K562 (cell line): Measurements from ENCODE around the gene GNA15. TPM values are rescaled to one million over a fixed set of nuclear protein-coding genes. Genes with fewer than 3 reads are reported as not detected.

Experiments used
- ATAC-seq: fragments of 200-7000 bp; cut with Tn5 transposase; 3 replicates; pipeline ENCODE4 v1.9.1; 2020; ENCODE audit warnings: moderate library complexity
- BruUV-seq: library from RNA; stranded (reverse); fragments of 400-500 nt; replicated peaks from 2 replicates; lab custom pipeline; 2021; lab: Mats Ljungman, UMichigan
- CTCF ChIA-PET: fragments of 300-600 bp; formaldehyde crosslinking; extraction: SDS; loops from one replicate; lab custom pipeline; 2021; ENCODE audit warnings: low intra/inter-chr PET ratio; lab: Yijun Ruan, JAX
- POLR2A ChIA-PET: fragments of 300-600, 350-650 bp; sonication (Branson Sonifier 250); formaldehyde crosslinking; extraction: SDS; loops from one replicate; lab custom pipeline; 2021; ENCODE audit warnings: antibody characterized with exemption, inconsistent platforms; lab: Yijun Ruan, JAX
- DNase-seq, 4 experiments: peaks; one replicate each; pipeline versions ENCODE4 v3.0.0 to v3.0.0-alpha.2; 2011 to 2018; ENCODE audit warnings: low spot score in 3 of 4, mixed read lengths in 3 of 4; ENCODE audit errors: extremely low read depth in 1 of 4
- FAIRE-seq: peaks from 2 replicates; lab custom pipeline; 2011; peaks lifted over from hg19 to GRCh38; lab: Jason Lieb, UNC
- H2AFZ ChIP-seq: 2 replicates; pipeline ENCODE4 v1.6.0; 2011; ENCODE audit warnings: low read depth, low read length, control low read depth, inconsistent platforms
- H3K27ac ChIP-seq: fragments of 200-600 bp; 3 replicates; pipeline ENCODE4 v1.8.0; 2011; ENCODE audit warnings: low read depth, mild to moderate bottlenecking, control low read depth, inconsistent platforms, low read length, moderate library complexity, mixed read lengths; ENCODE audit errors: extremely low read depth
- H3K27me3 ChIP-seq, 2 experiments: fragments of 300-600 bp in 1 of 2; 2 replicates in 1 of 2; 3 replicates in 1 of 2; pipeline versions ENCODE4 v1.6.0 to v1.8.0; 2011; ENCODE audit warnings: inconsistent platforms in 2 of 2, low read length in 2 of 2, mild to moderate bottlenecking in 1 of 2, mixed read lengths in 1 of 2, moderate library complexity in 1 of 2; ENCODE audit not compliant: control insufficient read depth in 2 of 2, insufficient read depth in 2 of 2
- H3K36me3 ChIP-seq: fragments of 300-600 bp; 3 replicates; pipeline ENCODE4 v1.8.0; 2011; ENCODE audit warnings: mild to moderate bottlenecking, low read length, inconsistent platforms; ENCODE audit not compliant: control insufficient read depth, insufficient read depth
- H3K4me1 ChIP-seq, 2 experiments: fragments of 200-600 bp in 1 of 2; replicated peaks in 1 of 2; 2 replicates in 1 of 2; 3 replicates in 1 of 2; pipeline versions ENCODE4 v1.5.1 to v1.8.0; 2011; ENCODE audit warnings: inconsistent platforms in 2 of 2, low read length in 2 of 2, mild to moderate bottlenecking in 1 of 2, mixed read lengths in 1 of 2, moderate library complexity in 1 of 2; ENCODE audit not compliant: control insufficient read depth in 2 of 2, insufficient read depth in 2 of 2
- H3K4me2 ChIP-seq: 2 replicates; pipeline ENCODE4 v1.6.1; 2011; ENCODE audit warnings: low read length, control low read depth, inconsistent platforms, mixed read lengths; ENCODE audit not compliant: insufficient read depth
- H3K4me3 ChIP-seq: fragments of 200-600 bp; sonication (generic), shearing (Covaris generic); 2 replicates; pipeline ENCODE4 v1.5.1; 2016; ENCODE audit warnings: control low read depth, inconsistent platforms
- H3K79me2 ChIP-seq: fragments of 200-600 bp; 3 replicates; pipeline ENCODE4 v1.8.0; 2011; ENCODE audit warnings: low read length, inconsistent platforms; ENCODE audit not compliant: control insufficient read depth, insufficient read depth
- H3K9ac ChIP-seq, 2 experiments: 2 replicates each; pipeline versions ENCODE4 v1.6.0 to v1.6.1; 2011; ENCODE audit warnings: low read depth in 2 of 2, low read length in 2 of 2, control low read depth in 1 of 2, inconsistent platforms in 1 of 2, mild to moderate bottlenecking in 1 of 2, mixed read lengths in 1 of 2; ENCODE audit not compliant: insufficient read depth in 1 of 2
- H3K9me1 ChIP-seq: one replicate; pipeline ENCODE4 v1.6.0; 2011; ENCODE audit warnings: inconsistent platforms, mild to moderate bottlenecking, low read length, moderate library complexity; ENCODE audit not compliant: control insufficient read depth, insufficient read depth
- H3K9me3 ChIP-seq: replicated peaks from 2 replicates; pipeline ENCODE4 v1.5.1; 2011; ENCODE audit warnings: low read depth, low read length, inconsistent platforms; ENCODE audit not compliant: control insufficient read depth, insufficient read depth
- H4K20me1 ChIP-seq: replicated peaks from 2 replicates; pipeline ENCODE4 v1.6.1; 2011; ENCODE audit warnings: low read length, inconsistent platforms, mixed read lengths; ENCODE audit not compliant: control insufficient read depth, insufficient read depth
- ARID3A ChIP-seq: IDR thresholded peaks from 2 replicates; pipeline ENCODE4 v1.6.1; 2012; ENCODE audit warnings: low read depth, low read length, improper control_type of control experiment, borderline replicate concordance
- KLF6 ChIP-seq: fragments of 250-450 bp; sonication (Bioruptor Pico); IDR thresholded peaks from 2 replicates; pipeline ENCODE4 v1.4.0; 2020; ENCODE audit warnings: mild to moderate bottlenecking, moderate library complexity, borderline replicate concordance
- MECOM ChIP-seq: fragments of 250-450 bp; sonication (Bioruptor Pico); IDR thresholded peaks from 2 replicates; pipeline ENCODE4 v1.8.0; 2022; ENCODE audit warnings: inconsistent platforms
- NFXL1 ChIP-seq: fragments of 450-650 bp; formaldehyde crosslinking; IDR thresholded peaks from 2 replicates; pipeline ENCODE4 v1.4.0; 2021; ENCODE audit warnings: mild to moderate bottlenecking
- PKNOX1 ChIP-seq: fragments of 450-650 bp; IDR thresholded peaks from 2 replicates; pipeline ENCODE4 v1.6.1; 2016
- RAD21 ChIP-seq, 2 experiments: fragments of 250-450 bp in 1 of 2; fragments of 450-650 bp in 1 of 2; sonication (Bioruptor Pico) in 1 of 2; formaldehyde crosslinking in 1 of 2; IDR thresholded peaks in 1 of 2; conservative IDR thresholded peaks in 1 of 2; 2 replicates each; pipeline versions ENCODE4 v1.4.0 to v1.8.0; 2020 to 2022; ENCODE audit warnings: mild to moderate bottlenecking in 2 of 2, moderate library complexity in 1 of 2
- SMAD4 ChIP-seq: fragments of 250-450 bp; sonication (Bioruptor Pico); conservative IDR thresholded peaks from 2 replicates; pipeline ENCODE4 v1.8.0; 2021; ENCODE audit warnings: inconsistent platforms, mild to moderate bottlenecking, moderate library complexity
- TGIF2 ChIP-seq: sonication (generic); formaldehyde crosslinking; IDR thresholded peaks from 2 replicates; pipeline ENCODE4 v1.8.1; 2022; ENCODE audit warnings: mild to moderate bottlenecking, missing genetic modification reagents, moderate library complexity
- ZNF174 ChIP-seq: fragments of 250-450 bp; sonication (Bioruptor Pico); IDR thresholded peaks from 2 replicates; pipeline ENCODE4 v1.4.0; 2020; ENCODE audit warnings: mild to moderate bottlenecking
- ZNF212 ChIP-seq: fragments of 450-650 bp; formaldehyde crosslinking; IDR thresholded peaks from 2 replicates; pipeline ENCODE4 v1.4.0; 2020; ENCODE audit warnings: mild to moderate bottlenecking
- ZNF23 ChIP-seq: fragments of 250-450 bp; sonication (Bioruptor Pico); IDR thresholded peaks from 2 replicates; pipeline ENCODE4 v1.4.0; 2020; ENCODE audit warnings: mild to moderate bottlenecking
- ZNF444 ChIP-seq: fragments of 250-450 bp; sonication (Bioruptor Pico); IDR thresholded peaks from 2 replicates; pipeline ENCODE4 v1.4.0; 2020; ENCODE audit warnings: mild to moderate bottlenecking, moderate library complexity
- ZNF780A ChIP-seq: fragments of 250-450 bp; sonication (Bioruptor Pico); IDR thresholded peaks from 2 replicates; pipeline ENCODE4 v1.5.0; 2021; ENCODE audit warnings: mild to moderate bottlenecking
- WGBS: fragments of 100-300 bp; shearing (Covaris generic); methylation state at CpG from one replicate; pipeline ENCODE4 v1.1.6; 2016; ENCODE audit warnings: low coverage, mixed read lengths; ENCODE audit not compliant: insufficient coverage; ENCODE audit errors: missing lambda C conversion rate; 5-methylcytosine and 5-hydroxymethylcytosine counted together
- in situ Hi-C: fragments of 300-500 bp; cut with MboI; formaldehyde crosslinking; loops from 4 replicates; pipeline ENCODE4 v1.15.0; 2018; ENCODE audit warnings: inconsistent platforms, mixed read lengths
- intact Hi-C: fragments of 100-400 bp; cut with micrococcal nuclease; formaldehyde crosslinking; loops from 2 replicates; pipeline ENCODE4 v1.14.2; 2022
- polyA plus RNA-seq, 8 experiments: library from polyadenylated mRNA; depleted of rRNA in 4 of 8; stranded (reverse) in 5 of 8; unstranded in 3 of 8; fragments of >200 nt; fragmentation: Nextera tagmentation in 2 of 8; fragmentation: Illumina TruSeq in 1 of 8; extraction: Ambion mirVana in 2 of 8; extraction: Trizol in 1 of 8; gene quantifications; 2 replicates each; pipeline versions ENCODE4 v1.2.1 to v1.2.3, GENCODE V29; 2011 to 2014; ENCODE audit warnings: inconsistent platforms in 1 of 8, missing spikeins in 1 of 8
- total RNA-seq, 7 experiments: library from RNA; depleted of rRNA in 6 of 7; stranded (reverse); fragments of >200 nt in 6 of 7; fragmentation: Illumina TruSeq in 2 of 7; extraction: Trizol in 2 of 7; gene quantifications; 2 replicates each; pipeline versions ENCODE4 v1.2.1 to v1.2.3, GENCODE V29; 2011 to 2021; ENCODE audit warnings: low replicate concordance in 1 of 7
- TF ChIP-seq, protein P1 (sequence below): fragments of 450-650 bp; IDR thresholded peaks from 2 replicates; pipeline ENCODE4 v1.6.1; 2018; ENCODE audit not compliant: partially characterized antibody
- TF ChIP-seq, protein P2 (sequence below): sonication (generic); formaldehyde crosslinking; IDR thresholded peaks from 2 replicates; pipeline ENCODE4 v1.8.1; 2023; ENCODE audit warnings: mild to moderate bottlenecking, missing genetic modification reagents

GNA15 gene
- total and polyA plus RNA-seq, 9 of the 15 experiments (the other 6 are each of a cell fraction or from before 2014, with no cell fraction given), result 0.03 to 0.24 (median 0.11) TPM; not detected in 1

- Histone ChIP-seq H3K36me3 (no peaks in the 10 kb centered on the region), H3K79me2 (no peaks in the 10 kb centered on the region), H3K9ac (no peak overlapping the region; a peak in 1 of 4 replicates), H2AFZ (peak overlapping the region; percentile 15; the same call in 1 of the 2 replicates), H3K4me3 (no peak overlapping the region), H4K20me1 (no peaks in the 10 kb centered on the region), H3K27me3 (no peaks in the 10 kb centered on the region), H3K9me1 (no peaks in the 10 kb centered on the region), H3K4me1 (peaks cover 13 to 29% of the 10 kb centered on the region in 2 experiments), H3K4me2 (no peak overlapping the region), H3K9me3 (no peaks in the 10 kb centered on the region; the same call in 1 of the 2 replicates), H3K27ac (no peak overlapping the region)
- in situ Hi-C loops, result no loop called here
- no peak for DNase-seq
- FAIRE-seq, result no peak
- ChIA-PET POLR2A (no interaction called here), CTCF (no interaction called here)
- no TSS peak for BruUV-seq
- 34% methylated on average over 7 of the region's 7 CpGs for WGBS
- ATAC-seq, result no peak
- intact Hi-C loops, result no loop called here
- TF ChIP-seq, protein P1, sequence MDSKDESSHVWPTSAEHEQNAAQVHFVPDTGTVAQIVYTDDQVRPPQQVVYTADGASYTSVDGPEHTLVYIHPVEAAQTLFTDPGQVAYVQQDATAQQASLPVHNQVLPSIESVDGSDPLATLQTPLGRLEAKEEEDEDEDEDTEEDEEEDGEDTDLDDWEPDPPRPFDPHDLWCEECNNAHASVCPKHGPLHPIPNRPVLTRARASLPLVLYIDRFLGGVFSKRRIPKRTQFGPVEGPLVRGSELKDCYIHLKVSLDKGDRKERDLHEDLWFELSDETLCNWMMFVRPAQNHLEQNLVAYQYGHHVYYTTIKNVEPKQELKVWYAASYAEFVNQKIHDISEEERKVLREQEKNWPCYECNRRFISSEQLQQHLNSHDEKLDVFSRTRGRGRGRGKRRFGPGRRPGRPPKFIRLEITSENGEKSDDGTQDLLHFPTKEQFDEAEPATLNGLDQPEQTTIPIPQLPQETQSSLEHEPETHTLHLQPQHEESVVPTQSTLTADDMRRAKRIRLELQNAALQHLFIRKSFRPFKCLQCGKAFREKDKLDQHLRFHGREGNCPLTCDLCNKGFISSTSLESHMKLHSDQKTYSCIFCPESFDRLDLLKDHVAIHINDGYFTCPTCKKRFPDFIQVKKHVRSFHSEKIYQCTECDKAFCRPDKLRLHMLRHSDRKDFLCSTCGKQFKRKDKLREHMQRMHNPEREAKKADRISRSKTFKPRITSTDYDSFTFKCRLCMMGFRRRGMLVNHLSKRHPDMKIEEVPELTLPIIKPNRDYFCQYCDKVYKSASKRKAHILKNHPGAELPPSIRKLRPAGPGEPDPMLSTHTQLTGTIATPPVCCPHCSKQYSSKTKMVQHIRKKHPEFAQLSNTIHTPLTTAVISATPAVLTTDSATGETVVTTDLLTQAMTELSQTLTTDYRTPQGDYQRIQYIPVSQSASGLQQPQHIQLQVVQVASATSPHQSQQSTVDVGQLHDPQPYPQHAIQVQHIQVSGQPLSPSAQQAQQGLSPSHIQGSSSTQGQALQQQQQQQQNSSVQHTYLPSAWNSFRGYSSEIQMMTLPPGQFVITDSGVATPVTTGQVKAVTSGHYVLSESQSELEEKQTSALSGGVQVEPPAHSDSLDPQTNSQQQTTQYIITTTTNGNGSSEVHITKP, result no peak
- TF ChIP-seq RAD21 (CRISPR knock-in tag; conservative IDR thresholded peaks at IDR 0.05 in 1 of 2, IDR thresholded peaks at IDR 0.05 in 1 of 2) (no peak), ZNF212 (no peak), KLF6 (no peak), ARID3A (no peak), TGIF2 (CRISPR knock-in tag) (no peak), ZNF23 (CRISPR knock-in tag) (no peak), ZNF444 (CRISPR knock-in tag) (no peak), ZNF780A (CRISPR knock-in tag) (no peak), NFXL1 (CRISPR knock-in tag) (no peak), PKNOX1 (no peak), ZNF174 (CRISPR knock-in tag) (no peak), SMAD4 (CRISPR knock-in tag) (no peak), MECOM (CRISPR knock-in tag) (no peak)
- TF ChIP-seq, protein P2, sequence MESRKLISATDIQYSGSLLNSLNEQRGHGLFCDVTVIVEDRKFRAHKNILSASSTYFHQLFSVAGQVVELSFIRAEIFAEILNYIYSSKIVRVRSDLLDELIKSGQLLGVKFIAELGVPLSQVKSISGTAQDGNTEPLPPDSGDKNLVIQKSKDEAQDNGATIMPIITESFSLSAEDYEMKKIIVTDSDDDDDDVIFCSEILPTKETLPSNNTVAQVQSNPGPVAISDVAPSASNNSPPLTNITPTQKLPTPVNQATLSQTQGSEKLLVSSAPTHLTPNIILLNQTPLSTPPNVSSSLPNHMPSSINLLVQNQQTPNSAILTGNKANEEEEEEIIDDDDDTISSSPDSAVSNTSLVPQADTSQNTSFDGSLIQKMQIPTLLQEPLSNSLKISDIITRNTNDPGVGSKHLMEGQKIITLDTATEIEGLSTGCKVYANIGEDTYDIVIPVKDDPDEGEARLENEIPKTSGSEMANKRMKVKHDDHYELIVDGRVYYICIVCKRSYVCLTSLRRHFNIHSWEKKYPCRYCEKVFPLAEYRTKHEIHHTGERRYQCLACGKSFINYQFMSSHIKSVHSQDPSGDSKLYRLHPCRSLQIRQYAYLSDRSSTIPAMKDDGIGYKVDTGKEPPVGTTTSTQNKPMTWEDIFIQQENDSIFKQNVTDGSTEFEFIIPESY (CRISPR knock-in tag), result no peak
Observed at GRCh38 chr19:3137119-3137518, 1.3 kb downstream of the GNA15 start.
